HEK293 (cell line): ENCODE measurements around the gene ALOXE3.

ENCODE experiments used
- KLF1 ChIP-seq: fragments of 450-650 bp; formaldehyde crosslinking; IDR thresholded peaks from 2 replicates; pipeline ENCODE4 v1.5.1; 2016; ENCODE audit warnings: missing biosample characterization, missing genetic modification characterization
- KLF9 ChIP-seq: fragments of 450-650 bp; formaldehyde crosslinking; IDR thresholded peaks from 2 replicates; pipeline ENCODE4 v1.5.1; 2016; ENCODE audit warnings: missing biosample characterization, missing genetic modification characterization, low read depth
- SALL2 ChIP-seq: fragments of 450-650 bp; formaldehyde crosslinking; IDR thresholded peaks from 2 replicates; pipeline ENCODE4 v1.5.0; 2017; ENCODE audit warnings: missing biosample characterization, mild to moderate bottlenecking, missing genetic modification characterization, borderline replicate concordance
- SCRT2 ChIP-seq: fragments of 450-650 bp; formaldehyde crosslinking; IDR thresholded peaks from 2 replicates; pipeline ENCODE4 v1.5.1; 2016; ENCODE audit warnings: missing biosample characterization, missing genetic modification characterization
- TRIM28 ChIP-seq: IDR thresholded peaks from 2 replicates; pipeline ENCODE4 v1.6.1; 2011; ENCODE audit warnings: low read length, control low read depth, borderline replicate concordance
- ZFP41 ChIP-seq: fragments of 450-650 bp; formaldehyde crosslinking; IDR thresholded peaks from 2 replicates; pipeline ENCODE4 v1.5.1; 2016; ENCODE audit warnings: missing biosample characterization, missing genetic modification characterization, borderline replicate concordance
- ZIC2 ChIP-seq: fragments of 450-650 bp; formaldehyde crosslinking; IDR thresholded peaks from 2 replicates; pipeline ENCODE4 v1.5.1; 2016; ENCODE audit warnings: missing biosample characterization, missing genetic modification characterization
- ZNF133 ChIP-seq: fragments of 450-650 bp; formaldehyde crosslinking; IDR thresholded peaks from 2 replicates; pipeline ENCODE4 v1.5.1; 2016; ENCODE audit warnings: missing biosample characterization, missing genetic modification characterization
- ZNF157 ChIP-seq: fragments of 450-650 bp; formaldehyde crosslinking; IDR thresholded peaks from 2 replicates; pipeline ENCODE4 v1.5.1; 2016; ENCODE audit warnings: missing biosample characterization, missing genetic modification characterization
- ZNF202 ChIP-seq: fragments of 450-650 bp; formaldehyde crosslinking; IDR thresholded peaks from 2 replicates; pipeline ENCODE4 v1.5.1; 2016; ENCODE audit warnings: missing biosample characterization, missing genetic modification characterization, borderline replicate concordance
- ZNF223 ChIP-seq: fragments of 450-650 bp; formaldehyde crosslinking; IDR thresholded peaks from 2 replicates; pipeline ENCODE4 v1.5.1; 2016; ENCODE audit warnings: missing biosample characterization, missing genetic modification characterization
- ZNF292 ChIP-seq: fragments of 450-650 bp; formaldehyde crosslinking; IDR thresholded peaks from 2 replicates; pipeline ENCODE4 v1.5.1; 2016; ENCODE audit warnings: low read depth, missing biosample characterization, missing genetic modification characterization, borderline replicate concordance
- ZNF404 ChIP-seq: fragments of 450-650 bp; formaldehyde crosslinking; IDR thresholded peaks from 2 replicates; pipeline ENCODE4 v1.5.1; 2017; ENCODE audit warnings: missing biosample characterization, missing genetic modification characterization
- ZNF530 ChIP-seq: fragments of 450-650 bp; formaldehyde crosslinking; IDR thresholded peaks from 2 replicates; pipeline ENCODE4 v1.5.1; 2016; ENCODE audit warnings: low read depth, missing biosample characterization, missing genetic modification characterization
- ZNF596 ChIP-seq: fragments of 450-650 bp; IDR thresholded peaks from 2 replicates; pipeline ENCODE4 v1.5.0; 2018; ENCODE audit warnings: missing biosample characterization, mild to moderate bottlenecking, missing genetic modification characterization, moderate library complexity
- ZNF623 ChIP-seq: fragments of 450-650 bp; formaldehyde crosslinking; IDR thresholded peaks from 2 replicates; pipeline ENCODE4 v1.5.1; 2016; ENCODE audit warnings: missing biosample characterization, missing genetic modification characterization
- ZNF707 ChIP-seq: fragments of 450-650 bp; formaldehyde crosslinking; IDR thresholded peaks from 2 replicates; pipeline ENCODE4 v1.5.1; 2016; ENCODE audit warnings: missing biosample characterization, missing genetic modification characterization
- ZNF785 ChIP-seq: fragments of 450-650 bp; formaldehyde crosslinking; IDR thresholded peaks from 2 replicates; pipeline ENCODE4 v1.5.1; 2016; ENCODE audit warnings: missing biosample characterization, missing genetic modification characterization
- ZNF830 ChIP-seq: fragments of 450-650 bp; IDR thresholded peaks from 2 replicates; pipeline ENCODE4 v1.5.0; 2018; ENCODE audit warnings: missing biosample characterization, missing genetic modification characterization, low read depth, mild to moderate bottlenecking, moderate library complexity
- ZNF843 ChIP-seq: fragments of 450-650 bp; formaldehyde crosslinking; IDR thresholded peaks from 2 replicates; pipeline ENCODE4 v1.5.1; 2016; ENCODE audit warnings: missing biosample characterization, missing genetic modification characterization
- TF ChIP-seq, protein P1 (sequence below): fragments of 450-650 bp; formaldehyde crosslinking; IDR thresholded peaks from 2 replicates; pipeline ENCODE4 v1.5.1; 2016; ENCODE audit warnings: missing biosample characterization, missing genetic modification characterization
- TF ChIP-seq, protein P2 (sequence below): fragments of 450-650 bp; formaldehyde crosslinking; IDR thresholded peaks from 2 replicates; pipeline ENCODE4 v1.5.1; 2016; ENCODE audit warnings: missing biosample characterization, missing genetic modification characterization
- TF ChIP-seq, protein P3 (sequence below): fragments of 450-650 bp; formaldehyde crosslinking; IDR thresholded peaks from 2 replicates; pipeline ENCODE4 v1.5.1; 2016; ENCODE audit warnings: missing biosample characterization, missing genetic modification characterization, borderline replicate concordance
- TF ChIP-seq, protein P4 (sequence below): fragments of 450-650 bp; formaldehyde crosslinking; IDR thresholded peaks from 2 replicates; pipeline ENCODE4 v1.5.1; 2017; ENCODE audit warnings: missing biosample characterization, missing genetic modification characterization
- TF ChIP-seq, protein P5 (sequence below): fragments of 450-650 bp; formaldehyde crosslinking; IDR thresholded peaks from 2 replicates; pipeline ENCODE4 v1.5.1; 2016; ENCODE audit warnings: missing biosample characterization, missing genetic modification characterization

ALOXE3 gene

DNA sequence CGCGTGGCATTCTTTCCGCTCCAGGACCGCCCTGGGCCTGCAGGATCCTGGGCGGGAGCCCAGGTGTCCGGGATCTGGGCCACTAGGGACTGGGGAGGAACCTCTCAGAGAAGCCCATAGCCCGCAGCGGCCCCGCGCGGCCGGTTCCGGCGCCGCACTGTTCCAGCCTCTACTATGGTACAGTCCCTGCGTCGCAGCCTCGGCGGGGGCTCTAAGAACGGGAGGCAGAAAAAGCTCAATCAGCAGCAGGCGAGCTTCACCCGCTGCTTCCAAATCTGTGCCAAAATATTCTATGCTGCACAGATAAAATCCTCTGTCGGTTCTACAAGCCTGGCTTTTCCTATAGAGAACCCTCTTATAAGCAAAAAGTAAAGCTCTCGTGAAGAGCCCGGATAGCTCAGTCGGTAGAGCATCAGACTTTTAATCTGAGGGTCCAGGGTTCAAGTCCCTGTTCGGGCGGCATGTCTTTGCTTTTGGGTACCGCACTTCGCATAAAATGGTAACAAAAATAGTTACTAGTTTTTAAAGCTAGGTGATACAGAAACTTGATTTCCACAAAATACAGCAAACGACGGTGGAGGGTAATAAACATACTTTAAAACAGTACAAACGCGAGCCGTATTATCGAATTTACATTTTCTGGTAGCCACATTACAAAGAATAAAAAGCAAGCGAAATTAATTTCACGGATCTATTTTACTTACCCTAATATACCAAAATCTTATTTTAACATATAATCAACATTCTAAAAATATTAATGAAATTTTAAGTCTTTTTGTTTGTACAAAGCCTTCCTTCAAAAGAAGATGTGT is 661 bp upstream of the ALOXE3 start (continued):
- no peak for TF ChIP-seq KLF1 (tag by site-specific recombination)
- TF ChIP-seq ZNF830 (tag by site-specific recombination) = no peak
- TF ChIP-seq, protein P1, sequence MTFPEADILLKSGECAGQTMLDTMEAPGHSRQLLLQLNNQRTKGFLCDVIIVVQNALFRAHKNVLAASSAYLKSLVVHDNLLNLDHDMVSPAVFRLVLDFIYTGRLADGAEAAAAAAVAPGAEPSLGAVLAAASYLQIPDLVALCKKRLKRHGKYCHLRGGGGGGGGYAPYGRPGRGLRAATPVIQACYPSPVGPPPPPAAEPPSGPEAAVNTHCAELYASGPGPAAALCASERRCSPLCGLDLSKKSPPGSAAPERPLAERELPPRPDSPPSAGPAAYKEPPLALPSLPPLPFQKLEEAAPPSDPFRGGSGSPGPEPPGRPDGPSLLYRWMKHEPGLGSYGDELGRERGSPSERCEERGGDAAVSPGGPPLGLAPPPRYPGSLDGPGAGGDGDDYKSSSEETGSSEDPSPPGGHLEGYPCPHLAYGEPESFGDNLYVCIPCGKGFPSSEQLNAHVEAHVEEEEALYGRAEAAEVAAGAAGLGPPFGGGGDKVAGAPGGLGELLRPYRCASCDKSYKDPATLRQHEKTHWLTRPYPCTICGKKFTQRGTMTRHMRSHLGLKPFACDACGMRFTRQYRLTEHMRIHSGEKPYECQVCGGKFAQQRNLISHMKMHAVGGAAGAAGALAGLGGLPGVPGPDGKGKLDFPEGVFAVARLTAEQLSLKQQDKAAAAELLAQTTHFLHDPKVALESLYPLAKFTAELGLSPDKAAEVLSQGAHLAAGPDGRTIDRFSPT = no peak
- no peak for TF ChIP-seq ZNF843 (tag by site-specific recombination)
- TF ChIP-seq ZNF133 = no peak
- TF ChIP-seq, protein P2, sequence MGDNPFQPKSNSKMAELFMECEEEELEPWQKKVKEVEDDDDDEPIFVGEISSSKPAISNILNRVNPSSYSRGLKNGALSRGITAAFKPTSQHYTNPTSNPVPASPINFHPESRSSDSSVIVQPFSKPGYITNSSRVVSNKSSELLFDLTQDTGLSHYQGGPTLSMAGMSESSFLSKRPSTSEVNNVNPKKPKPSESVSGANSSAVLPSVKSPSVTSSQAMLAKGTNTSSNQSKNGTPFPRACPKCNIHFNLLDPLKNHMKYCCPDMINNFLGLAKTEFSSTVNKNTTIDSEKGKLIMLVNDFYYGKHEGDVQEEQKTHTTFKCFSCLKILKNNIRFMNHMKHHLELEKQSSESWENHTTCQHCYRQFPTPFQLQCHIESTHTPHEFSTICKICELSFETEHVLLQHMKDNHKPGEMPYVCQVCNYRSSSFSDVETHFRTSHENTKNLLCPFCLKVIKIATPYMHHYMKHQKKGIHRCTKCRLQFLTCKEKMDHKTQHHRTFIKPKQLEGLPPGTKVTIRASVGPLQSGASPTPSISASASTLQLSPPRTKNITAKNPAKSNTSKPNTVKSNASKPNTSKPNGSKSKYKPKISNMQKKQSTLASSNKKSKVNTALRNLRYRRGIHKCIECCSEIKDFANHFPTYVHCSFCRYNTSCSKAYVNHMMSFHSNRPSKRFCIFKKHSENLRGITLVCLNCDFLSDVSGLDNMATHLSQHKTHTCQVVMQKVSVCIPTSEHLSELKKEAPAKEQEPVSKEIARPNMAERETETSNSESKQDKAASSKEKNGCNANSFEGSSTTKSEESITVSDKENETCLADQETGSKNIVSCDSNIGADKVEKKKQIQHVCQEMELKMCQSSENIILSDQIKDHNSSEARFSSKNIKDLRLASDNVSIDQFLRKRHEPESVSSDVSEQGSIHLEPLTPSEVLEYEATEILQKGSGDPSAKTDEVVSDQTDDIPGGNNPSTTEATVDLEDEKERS = no peak
- TF ChIP-seq ZNF596 (tag by site-specific recombination) = no peak
- TF ChIP-seq ZNF707 (tag by site-specific recombination) = no peak
- TF ChIP-seq ZNF404 (tag by site-specific recombination) = no peak
- no peak for TF ChIP-seq ZFP41 (tag by site-specific recombination)
- TF ChIP-seq, protein P3, sequence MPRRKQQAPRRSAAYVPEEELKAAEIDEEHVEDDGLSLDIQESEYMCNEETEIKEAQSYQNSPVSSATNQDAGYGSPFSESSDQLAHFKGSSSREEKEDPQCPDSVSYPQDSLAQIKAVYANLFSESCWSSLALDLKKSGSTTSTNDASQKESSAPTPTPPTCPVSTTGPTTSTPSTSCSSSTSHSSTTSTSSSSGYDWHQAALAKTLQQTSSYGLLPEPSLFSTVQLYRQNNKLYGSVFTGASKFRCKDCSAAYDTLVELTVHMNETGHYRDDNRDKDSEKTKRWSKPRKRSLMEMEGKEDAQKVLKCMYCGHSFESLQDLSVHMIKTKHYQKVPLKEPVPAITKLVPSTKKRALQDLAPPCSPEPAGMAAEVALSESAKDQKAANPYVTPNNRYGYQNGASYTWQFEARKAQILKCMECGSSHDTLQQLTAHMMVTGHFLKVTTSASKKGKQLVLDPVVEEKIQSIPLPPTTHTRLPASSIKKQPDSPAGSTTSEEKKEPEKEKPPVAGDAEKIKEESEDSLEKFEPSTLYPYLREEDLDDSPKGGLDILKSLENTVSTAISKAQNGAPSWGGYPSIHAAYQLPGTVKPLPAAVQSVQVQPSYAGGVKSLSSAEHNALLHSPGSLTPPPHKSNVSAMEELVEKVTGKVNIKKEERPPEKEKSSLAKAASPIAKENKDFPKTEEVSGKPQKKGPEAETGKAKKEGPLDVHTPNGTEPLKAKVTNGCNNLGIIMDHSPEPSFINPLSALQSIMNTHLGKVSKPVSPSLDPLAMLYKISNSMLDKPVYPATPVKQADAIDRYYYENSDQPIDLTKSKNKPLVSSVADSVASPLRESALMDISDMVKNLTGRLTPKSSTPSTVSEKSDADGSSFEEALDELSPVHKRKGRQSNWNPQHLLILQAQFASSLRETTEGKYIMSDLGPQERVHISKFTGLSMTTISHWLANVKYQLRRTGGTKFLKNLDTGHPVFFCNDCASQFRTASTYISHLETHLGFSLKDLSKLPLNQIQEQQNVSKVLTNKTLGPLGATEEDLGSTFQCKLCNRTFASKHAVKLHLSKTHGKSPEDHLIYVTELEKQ (tag by site-specific recombination) = no peak
- TF ChIP-seq, protein P4, sequence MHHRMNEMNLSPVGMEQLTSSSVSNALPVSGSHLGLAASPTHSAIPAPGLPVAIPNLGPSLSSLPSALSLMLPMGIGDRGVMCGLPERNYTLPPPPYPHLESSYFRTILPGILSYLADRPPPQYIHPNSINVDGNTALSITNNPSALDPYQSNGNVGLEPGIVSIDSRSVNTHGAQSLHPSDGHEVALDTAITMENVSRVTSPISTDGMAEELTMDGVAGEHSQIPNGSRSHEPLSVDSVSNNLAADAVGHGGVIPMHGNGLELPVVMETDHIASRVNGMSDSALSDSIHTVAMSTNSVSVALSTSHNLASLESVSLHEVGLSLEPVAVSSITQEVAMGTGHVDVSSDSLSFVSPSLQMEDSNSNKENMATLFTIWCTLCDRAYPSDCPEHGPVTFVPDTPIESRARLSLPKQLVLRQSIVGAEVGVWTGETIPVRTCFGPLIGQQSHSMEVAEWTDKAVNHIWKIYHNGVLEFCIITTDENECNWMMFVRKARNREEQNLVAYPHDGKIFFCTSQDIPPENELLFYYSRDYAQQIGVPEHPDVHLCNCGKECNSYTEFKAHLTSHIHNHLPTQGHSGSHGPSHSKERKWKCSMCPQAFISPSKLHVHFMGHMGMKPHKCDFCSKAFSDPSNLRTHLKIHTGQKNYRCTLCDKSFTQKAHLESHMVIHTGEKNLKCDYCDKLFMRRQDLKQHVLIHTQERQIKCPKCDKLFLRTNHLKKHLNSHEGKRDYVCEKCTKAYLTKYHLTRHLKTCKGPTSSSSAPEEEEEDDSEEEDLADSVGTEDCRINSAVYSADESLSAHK = peak; percentile 52; the same call in 1 of the 2 replicates
- peak; percentile 88 for TF ChIP-seq ZIC2 (tag by site-specific recombination)
- TF ChIP-seq ZNF785 (tag by site-specific recombination) = no peak
- TF ChIP-seq ZNF223 (tag by site-specific recombination) = no peak
- TF ChIP-seq SCRT2 (tag by site-specific recombination) = no peak
- TF ChIP-seq SALL2 (tag by site-specific recombination) = no peak
- no peak for TF ChIP-seq ZNF292 (tag by site-specific recombination)
- TF ChIP-seq KLF9 (tag by site-specific recombination) = 0 out of 2 replicates have a peak, but pooled peaks have one; percentile 0
- TF ChIP-seq ZNF157 (tag by site-specific recombination) = no peak
- TF ChIP-seq ZNF530 (tag by site-specific recombination) = no peak
- no peak for TF ChIP-seq TRIM28
- TF ChIP-seq ZNF623 (tag by site-specific recombination) = peak; percentile 4; the same call in 1 of the 2 replicates
- TF ChIP-seq, protein P5, sequence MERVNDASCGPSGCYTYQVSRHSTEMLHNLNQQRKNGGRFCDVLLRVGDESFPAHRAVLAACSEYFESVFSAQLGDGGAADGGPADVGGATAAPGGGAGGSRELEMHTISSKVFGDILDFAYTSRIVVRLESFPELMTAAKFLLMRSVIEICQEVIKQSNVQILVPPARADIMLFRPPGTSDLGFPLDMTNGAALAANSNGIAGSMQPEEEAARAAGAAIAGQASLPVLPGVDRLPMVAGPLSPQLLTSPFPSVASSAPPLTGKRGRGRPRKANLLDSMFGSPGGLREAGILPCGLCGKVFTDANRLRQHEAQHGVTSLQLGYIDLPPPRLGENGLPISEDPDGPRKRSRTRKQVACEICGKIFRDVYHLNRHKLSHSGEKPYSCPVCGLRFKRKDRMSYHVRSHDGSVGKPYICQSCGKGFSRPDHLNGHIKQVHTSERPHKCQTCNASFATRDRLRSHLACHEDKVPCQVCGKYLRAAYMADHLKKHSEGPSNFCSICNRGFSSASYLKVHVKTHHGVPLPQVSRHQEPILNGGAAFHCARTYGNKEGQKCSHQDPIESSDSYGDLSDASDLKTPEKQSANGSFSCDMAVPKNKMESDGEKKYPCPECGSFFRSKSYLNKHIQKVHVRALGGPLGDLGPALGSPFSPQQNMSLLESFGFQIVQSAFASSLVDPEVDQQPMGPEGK (tag by site-specific recombination) = peak; percentile 82
- no peak for TF ChIP-seq ZNF202 (tag by site-specific recombination)
